CD4-positive, CD25-positive, alpha-beta regulatory T cell (primary cell): ENCODE measurements around the gene SLC9A3. TPM values are rescaled to one million over a fixed set of nuclear protein-coding genes. Genes with fewer than 3 reads are reported as not detected.
A peak's percentile ranks its signal among the peaks of the same experiment; 100 is the strongest.
"Not testable (repeated sequence)": the region's sequence is repeated elsewhere in the genome, so short reads cannot be mapped to it uniquely, and the experiment has no call there.

Source experiments
- ATAC-seq, 2 donors: fragments of 150-1000 bp; cut with Tn5 transposase; one replicate each; pipeline ENCODE4 v1.10.0; 2021; ENCODE audit warnings: low read depth in 2 of 2, moderate number of reproducible peaks in 2 of 2, moderate library complexity in 1 of 2
- DNase-seq, 3 donors: peaks; one replicate each; pipeline versions ENCODE4 v3.0.0 to v3.0.0-alpha.2; 2012 to 2022; ENCODE audit warnings: mixed read lengths in 1 of 3
- H3K27ac ChIP-seq: one replicate; pipeline ENCODE4 v1.7.0; 2013; ENCODE audit warnings: mild to moderate bottlenecking, low read length; ENCODE audit not compliant: insufficient read depth, poor library complexity, severe bottlenecking
- H3K27me3 ChIP-seq: one replicate; pipeline ENCODE4 v1.7.0; 2013; ENCODE audit warnings: low read length; ENCODE audit not compliant: control insufficient read depth, insufficient read depth
- H3K36me3 ChIP-seq: one replicate; pipeline ENCODE4 v1.7.0; 2013; ENCODE audit warnings: mild to moderate bottlenecking, low read length, moderate library complexity; ENCODE audit not compliant: control insufficient read depth, insufficient read depth
- H3K4me1 ChIP-seq: 2 replicates; pipeline ENCODE4 v1.7.0; 2013; ENCODE audit warnings: mild to moderate bottlenecking, low read length; ENCODE audit not compliant: insufficient read depth, control insufficient read depth, poor library complexity, severe bottlenecking
- H3K4me3 ChIP-seq: one replicate; pipeline ENCODE4 v1.7.0; 2013; ENCODE audit warnings: low read depth, mild to moderate bottlenecking, low read length, moderate library complexity
- H3K9me3 ChIP-seq, 2 experiments: 1 replicate in 1 of 2; 2 replicates in 1 of 2; pipeline ENCODE4 v1.7.0; 2013; ENCODE audit warnings: low read length in 2 of 2, mild to moderate bottlenecking in 1 of 2, moderate library complexity in 1 of 2; ENCODE audit not compliant: control insufficient read depth in 2 of 2
- H3K27ac Mint-ChIP-seq, 3 donors: one replicate each; pipeline ENCODE4 v1.8.0; 2020 to 2022; ENCODE audit warnings: mild to moderate bottlenecking in 3 of 3, mixed read lengths in 3 of 3, moderate library complexity in 2 of 3
- H3K27me3 Mint-ChIP-seq: one replicate; pipeline ENCODE4 v1.8.0; 2022; ENCODE audit warnings: mild to moderate bottlenecking, mixed read lengths
- H3K36me3 Mint-ChIP-seq: one replicate; pipeline ENCODE4 v1.8.0; 2020; ENCODE audit warnings: mixed read lengths
- H3K4me1 Mint-ChIP-seq, 4 donors: one replicate each; pipeline ENCODE4 v1.8.0; 2020 to 2022; ENCODE audit warnings: mixed read lengths in 4 of 4, mild to moderate bottlenecking in 1 of 4
- H3K4me3 Mint-ChIP-seq, 4 donors: one replicate each; pipeline ENCODE4 v1.8.0; 2020 to 2022; ENCODE audit warnings: mild to moderate bottlenecking in 4 of 4, mixed read lengths in 4 of 4, moderate library complexity in 3 of 4
- H3K9me3 Mint-ChIP-seq, 7 donors: one replicate each; pipeline ENCODE4 v1.8.0; 2020 to 2022; ENCODE audit warnings: mixed read lengths in 7 of 7, mild to moderate bottlenecking in 3 of 7, moderate library complexity in 2 of 7
- polyA plus RNA-seq, 4 donors: library from polyadenylated mRNA; unstranded; fragments of 300-500 nt; fragmentation: Illumina TruSeq; gene quantifications; one replicate each; pipeline ENCODE4 v1.2.3, GENCODE V29; 2021
- total RNA-seq: library from RNA; stranded (reverse); gene quantifications from one replicate; pipeline ENCODE4 v1.2.3, GENCODE V29; 2022

SLC9A3 gene
- total and polyA plus RNA-seq, 5 donors from 2014 or later, result 2.0 to 3.1 (median 2.8) TPM

GRCh38 chr5:490116-491106, 33.8 kb downstream of the SLC9A3 start:
- no peak for DNase-seq
- no peaks in the 10 kb centered on the region for H3K9me3 Mint-ChIP-seq
- Histone ChIP-seq H3K4me1 (peaks cover 10% of the 10 kb centered on the region), H3K4me3 (no peak overlapping the region), H3K36me3 (no peaks in the 10 kb centered on the region), H3K9me3 (no peaks in the 10 kb centered on the region), H3K27ac (no peak overlapping the region), H3K27me3 (no peaks in the 10 kb centered on the region)
- peaks cover 0 to 4% (median 0%) of the 10 kb centered on the region in 4 donors for H3K4me1 Mint-ChIP-seq
- H3K27ac Mint-ChIP-seq, result no peak overlapping the region
- peak in 1 of 2 donors; percentile 9 for ATAC-seq
- peaks cover 3% of the 10 kb centered on the region for H3K27me3 Mint-ChIP-seq
- no peaks in the 10 kb centered on the region for H3K36me3 Mint-ChIP-seq
- H3K4me3 Mint-ChIP-seq, result no peak overlapping the region

- ATAC-seq (no peak), DNase-seq (no peak)
- Histone ChIP-seq H3K36me3 (no peaks in the 10 kb centered on the region), H3K27ac (no peak overlapping the region), H3K9me3 (no peaks in the 10 kb centered on the region), H3K4me3 (no peak overlapping the region), H3K4me1 (peaks cover 12% of the 10 kb centered on the region), H3K27me3 (no peaks in the 10 kb centered on the region)
- no peaks in the 10 kb centered on the region for H3K9me3 Mint-ChIP-seq
- no peak overlapping the region for H3K27ac Mint-ChIP-seq
- peaks cover 7% of the 10 kb centered on the region for H3K27me3 Mint-ChIP-seq
- H3K36me3 Mint-ChIP-seq, result no peaks in the 10 kb centered on the region
- peaks cover 0 to 10% (median 2%) of the 10 kb centered on the region in 4 donors for H3K4me1 Mint-ChIP-seq
- no peak overlapping the region for H3K4me3 Mint-ChIP-seq
Measured at GRCh38 chr5:489689-490080, 34.6 kb downstream of the SLC9A3 start.

GRCh38 chr5:488744-489688, 35.2 kb downstream of the SLC9A3 start:
- Histone ChIP-seq H3K4me3 (no peak overlapping the region), H3K9me3 (no peaks in the 10 kb centered on the region), H3K36me3 (no peaks in the 10 kb centered on the region), H3K4me1 (peaks cover 12% of the 10 kb centered on the region), H3K27me3 (no peaks in the 10 kb centered on the region), H3K27ac (no peak overlapping the region)
- H3K4me3 Mint-ChIP-seq, result no peak overlapping the region
- H3K27me3 Mint-ChIP-seq, result peaks cover 7% of the 10 kb centered on the region
- H3K9me3 Mint-ChIP-seq, result no peaks in the 10 kb centered on the region
- no peaks in the 10 kb centered on the region for H3K36me3 Mint-ChIP-seq
- no peak for DNase-seq
- ATAC-seq, result no peak
- no peak overlapping the region for H3K27ac Mint-ChIP-seq
- peaks cover 0 to 10% (median 2%) of the 10 kb centered on the region in 4 donors for H3K4me1 Mint-ChIP-seq

GRCh38 chr5:488241-488640, 36.0 kb downstream of the SLC9A3 start:
- H3K9me3 ChIP-seq, result no peaks in the 10 kb centered on the region
- H3K9me3 Mint-ChIP-seq, result no peaks in the 10 kb centered on the region
- no peak overlapping the region for H3K27ac Mint-ChIP-seq
- peaks cover 16% of the 10 kb centered on the region for H3K4me1 ChIP-seq
- no peaks in the 10 kb centered on the region for H3K36me3 Mint-ChIP-seq
- peaks cover 0 to 10% (median 2%) of the 10 kb centered on the region in 4 donors for H3K4me1 Mint-ChIP-seq
- H3K36me3 ChIP-seq, result no peaks in the 10 kb centered on the region
- H3K27me3 ChIP-seq, result no peaks in the 10 kb centered on the region
- ATAC-seq (no peak), DNase-seq (no peak)
- no peak overlapping the region for H3K4me3 Mint-ChIP-seq
- H3K27me3 Mint-ChIP-seq, result peaks cover 7% of the 10 kb centered on the region
- H3K4me3 ChIP-seq, result no peak overlapping the region
- H3K27ac ChIP-seq, result no peak overlapping the region

GRCh38 chr5:486597-486996, 37.7 kb downstream of the SLC9A3 start:
- not testable (repeated sequence) for H3K27ac ChIP-seq, H3K27me3 Mint-ChIP-seq, ATAC-seq, H3K4me3 Mint-ChIP-seq, H3K4me3 ChIP-seq, H3K9me3 ChIP-seq, H3K9me3 Mint-ChIP-seq, H3K36me3 Mint-ChIP-seq, H3K27me3 ChIP-seq, H3K36me3 ChIP-seq, DNase-seq
- H3K4me1 Mint-ChIP-seq, result peaks cover 0 to 10% (median 2%) of the 10 kb centered on the region in 4 donors
- peak overlapping the region in 2 of 3 donors; percentile 59 to 76 for H3K27ac Mint-ChIP-seq
- H3K4me1 ChIP-seq, result peaks cover 17% of the 10 kb centered on the region

GRCh38 chr5:485946-486491, 38.2 kb downstream of the SLC9A3 start:
- ATAC-seq (peak in 1 of 2 donors; percentile 29), DNase-seq (peak in 1 of 3 donors; percentile 42)
- peaks cover 17% of the 10 kb centered on the region for H3K4me1 ChIP-seq
- H3K36me3 Mint-ChIP-seq, result no peaks in the 10 kb centered on the region
- H3K27me3 ChIP-seq, result no peaks in the 10 kb centered on the region
- H3K9me3 Mint-ChIP-seq, result no peaks in the 10 kb centered on the region
- no peaks in the 10 kb centered on the region for H3K9me3 ChIP-seq
- H3K27me3 Mint-ChIP-seq, result peaks cover 10% of the 10 kb centered on the region
- no peak overlapping the region for H3K4me3 Mint-ChIP-seq
- H3K36me3 ChIP-seq, result no peaks in the 10 kb centered on the region
- peak overlapping the region in 2 of 3 donors; percentile 59 to 76 for H3K27ac Mint-ChIP-seq
- no peak overlapping the region for H3K4me3 ChIP-seq
- H3K27ac ChIP-seq, result no peak overlapping the region
- peaks cover 0 to 10% (median 2%) of the 10 kb centered on the region in 4 donors for H3K4me1 Mint-ChIP-seq
